PC-9 (cell line): ENCODE data around the gene RNASEL. TPM values are rescaled to one million over a fixed set of nuclear protein-coding genes. Genes with fewer than 3 reads are reported as not detected.

Experiments used
- BruUV-seq: library from RNA; stranded (reverse); fragments of 400-500 nt; replicated peaks from 2 replicates; lab custom pipeline; 2021; lab: Mats Ljungman, UMichigan
- CTCF ChIA-PET: fragments of 300-600 bp; sonication (Branson Sonifier 250); formaldehyde crosslinking; loops from one replicate; lab custom pipeline; 2022; ENCODE audit warnings: antibody characterized with exemption; lab: Charles Lee
- POLR2A ChIA-PET: fragments of 300-600 bp; sonication (Branson Sonifier 250); formaldehyde crosslinking; loops from one replicate; lab custom pipeline; 2022; ENCODE audit warnings: antibody characterized with exemption; ENCODE audit not compliant: unreplicated experiment; lab: Charles Lee
- DNase-seq, 2 experiments: peaks; one replicate each; pipeline versions ENCODE4 v3.0.0 to v3.0.0-alpha.2; 2015 to 2022; ENCODE audit warnings: mixed read lengths in 1 of 2
- H2AFZ ChIP-seq: fragments of 200-600 bp; sonication (generic); 2 replicates; pipeline ENCODE4 v1.8.1; 2017; ENCODE audit warnings: antibody characterized with exemption
- H3F3A ChIP-seq: fragments of 200-600 bp; sonication (generic); 2 replicates; pipeline ENCODE4 v1.8.1; 2017; ENCODE audit warnings: antibody characterized with exemption, mild to moderate bottlenecking, low read depth; ENCODE audit not compliant: insufficient read depth
- H3K27ac ChIP-seq: fragments of 200-600 bp; sonication (generic); 2 replicates; pipeline ENCODE4 v1.6.1; 2016; ENCODE audit warnings: mixed run types
- H3K27me3 ChIP-seq: fragments of 200-600 bp; sonication (generic); 2 replicates; pipeline ENCODE4 v1.6.1; 2016; ENCODE audit warnings: low read depth, mixed run types; ENCODE audit not compliant: insufficient read depth
- H3K36me3 ChIP-seq: fragments of 200-600 bp; sonication (generic); 2 replicates; pipeline ENCODE4 v1.6.1; 2016; ENCODE audit warnings: low read depth, mixed run types
- H3K4me1 ChIP-seq: fragments of 200-600 bp; sonication (generic); replicated peaks from 2 replicates; pipeline ENCODE4 v1.6.1; 2016; ENCODE audit warnings: mixed run types; ENCODE audit not compliant: insufficient read depth
- H3K4me2 ChIP-seq: fragments of 200-600 bp; sonication (generic); 2 replicates; pipeline ENCODE4 v1.6.1; 2017; ENCODE audit warnings: mixed run types
- H3K4me3 ChIP-seq: fragments of 200-600 bp; sonication (generic); 2 replicates; pipeline ENCODE4 v1.6.1; 2016; ENCODE audit warnings: mixed run types
- H3K79me2 ChIP-seq: fragments of 200-600 bp; sonication (generic); 2 replicates; pipeline ENCODE4 v1.6.1; 2017; ENCODE audit warnings: low read depth, mixed run types
- H3K9me2 ChIP-seq: fragments of 200-600 bp; sonication (generic); 2 replicates; pipeline ENCODE4 v1.8.1; 2017; ENCODE audit warnings: mild to moderate bottlenecking; ENCODE audit not compliant: insufficient read depth
- H3K9me3 ChIP-seq: fragments of 200-600 bp; sonication (generic); 2 replicates; pipeline ENCODE4 v1.8.1; 2016; ENCODE audit warnings: low read depth; ENCODE audit not compliant: insufficient read depth
- H4K20me1 ChIP-seq: fragments of 200-600 bp; sonication (generic); 2 replicates; pipeline ENCODE4 v1.8.1; 2017; ENCODE audit not compliant: insufficient read depth
- EZH2 ChIP-seq: fragments of 200-600 bp; sonication (generic); IDR thresholded peaks from 2 replicates; pipeline ENCODE4 v1.8.0; 2017; ENCODE audit warnings: antibody characterized with exemption, low read depth
- intact Hi-C: fragments of 100-400 bp; cut with micrococcal nuclease; formaldehyde crosslinking; loops from one replicate; pipeline ENCODE4 v1.10.0; 2022; ENCODE audit not compliant: unreplicated experiment
- total RNA-seq: library from RNA; stranded (reverse); gene quantifications from 2 replicates; pipeline ENCODE4 v1.2.3, GENCODE V29; 2021
- TF ChIP-seq, protein P1 (sequence below): fragments of 200-600 bp; sonication (generic); conservative IDR thresholded peaks from 2 replicates; pipeline ENCODE4 v1.6.1; 2017; ENCODE audit warnings: mixed run types, antibody characterized with exemption, mild to moderate bottlenecking, moderate library complexity

The RNASEL gene
- total RNA-seq, 1 experiment from 2014 or later = 6.3 TPM

DNA sequence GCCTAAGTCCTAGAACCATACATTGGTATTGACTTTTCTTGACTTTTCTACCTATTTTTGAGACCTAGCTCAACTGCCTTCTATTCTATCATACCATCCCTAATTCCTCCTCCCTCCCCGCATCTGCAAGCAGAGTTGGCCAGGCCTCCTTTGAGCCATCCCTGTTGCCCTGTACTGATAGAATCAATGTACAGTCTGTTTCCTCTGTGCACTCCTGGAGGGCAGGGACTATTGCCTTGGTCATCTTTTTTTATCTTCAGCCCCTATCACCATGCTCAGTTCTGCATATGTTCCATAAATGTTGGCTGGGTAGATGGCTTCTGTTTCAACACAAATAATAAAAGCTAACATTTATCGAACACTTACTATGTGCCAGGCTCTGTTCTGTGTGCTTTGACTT, 19.2 kb upstream of the RNASEL start:
- intact Hi-C loops = no loop called here
- H3K36me3 ChIP-seq = no peaks in the 10 kb centered on the region
- no peak overlapping the region for H3K27ac ChIP-seq
- H3K4me3 ChIP-seq = no peak overlapping the region
- POLR2A ChIA-PET = no interaction called here
- H3F3A ChIP-seq = no peaks in the 10 kb centered on the region
- no peaks in the 10 kb centered on the region for H3K27me3 ChIP-seq
- no peak overlapping the region for H2AFZ ChIP-seq
- H3K9me2 ChIP-seq = no peaks in the 10 kb centered on the region
- no peaks in the 10 kb centered on the region for H3K79me2 ChIP-seq
- CTCF ChIA-PET = no interaction called here
- no peaks in the 10 kb centered on the region for H4K20me1 ChIP-seq
- TF ChIP-seq, protein P1, sequence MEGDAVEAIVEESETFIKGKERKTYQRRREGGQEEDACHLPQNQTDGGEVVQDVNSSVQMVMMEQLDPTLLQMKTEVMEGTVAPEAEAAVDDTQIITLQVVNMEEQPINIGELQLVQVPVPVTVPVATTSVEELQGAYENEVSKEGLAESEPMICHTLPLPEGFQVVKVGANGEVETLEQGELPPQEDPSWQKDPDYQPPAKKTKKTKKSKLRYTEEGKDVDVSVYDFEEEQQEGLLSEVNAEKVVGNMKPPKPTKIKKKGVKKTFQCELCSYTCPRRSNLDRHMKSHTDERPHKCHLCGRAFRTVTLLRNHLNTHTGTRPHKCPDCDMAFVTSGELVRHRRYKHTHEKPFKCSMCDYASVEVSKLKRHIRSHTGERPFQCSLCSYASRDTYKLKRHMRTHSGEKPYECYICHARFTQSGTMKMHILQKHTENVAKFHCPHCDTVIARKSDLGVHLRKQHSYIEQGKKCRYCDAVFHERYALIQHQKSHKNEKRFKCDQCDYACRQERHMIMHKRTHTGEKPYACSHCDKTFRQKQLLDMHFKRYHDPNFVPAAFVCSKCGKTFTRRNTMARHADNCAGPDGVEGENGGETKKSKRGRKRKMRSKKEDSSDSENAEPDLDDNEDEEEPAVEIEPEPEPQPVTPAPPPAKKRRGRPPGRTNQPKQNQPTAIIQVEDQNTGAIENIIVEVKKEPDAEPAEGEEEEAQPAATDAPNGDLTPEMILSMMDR = no peak
- TF ChIP-seq EZH2 = no peak
- H3K9me3 ChIP-seq = no peaks in the 10 kb centered on the region
- no TSS peak for BruUV-seq
- H3K4me2 ChIP-seq = no peak overlapping the region
- peaks cover 9% of the 10 kb centered on the region for H3K4me1 ChIP-seq
- no peak for DNase-seq

DNA sequence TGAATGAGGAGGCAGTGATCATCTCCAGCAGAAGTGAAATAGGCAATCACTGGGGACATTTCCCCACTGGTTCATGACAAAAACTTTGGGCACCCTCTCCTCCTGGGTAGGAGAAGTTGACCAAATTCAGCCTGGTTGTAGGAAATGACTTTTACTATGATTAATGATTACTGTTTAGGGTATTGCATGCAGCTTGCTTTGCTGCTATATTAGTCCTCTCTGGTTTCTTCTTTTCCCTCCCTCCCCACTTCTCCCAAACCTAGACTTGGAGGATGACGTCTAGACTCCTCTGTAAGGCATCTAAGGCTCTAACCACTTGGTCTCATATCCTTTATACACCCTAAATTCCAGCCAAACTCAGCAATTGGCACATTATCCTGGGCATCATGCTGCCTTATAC, 18.5 kb upstream of the RNASEL start:
- Histone ChIP-seq H3K79me2 (no peaks in the 10 kb centered on the region), H2AFZ (no peak overlapping the region), H3K36me3 (no peaks in the 10 kb centered on the region), H4K20me1 (no peaks in the 10 kb centered on the region), H3F3A (no peaks in the 10 kb centered on the region), H3K9me2 (no peaks in the 10 kb centered on the region), H3K27me3 (no peaks in the 10 kb centered on the region), H3K27ac (no peak overlapping the region), H3K9me3 (no peaks in the 10 kb centered on the region), H3K4me2 (no peak overlapping the region), H3K4me1 (peaks cover 15% of the 10 kb centered on the region), H3K4me3 (no peak overlapping the region)
- no peak for DNase-seq
- intact Hi-C loops = no loop called here
- BruUV-seq = no TSS peak
- TF ChIP-seq EZH2 = no peak
- TF ChIP-seq, protein P1 = no peak
- POLR2A ChIA-PET = no interaction called here
- CTCF ChIA-PET = no interaction called here

DNA sequence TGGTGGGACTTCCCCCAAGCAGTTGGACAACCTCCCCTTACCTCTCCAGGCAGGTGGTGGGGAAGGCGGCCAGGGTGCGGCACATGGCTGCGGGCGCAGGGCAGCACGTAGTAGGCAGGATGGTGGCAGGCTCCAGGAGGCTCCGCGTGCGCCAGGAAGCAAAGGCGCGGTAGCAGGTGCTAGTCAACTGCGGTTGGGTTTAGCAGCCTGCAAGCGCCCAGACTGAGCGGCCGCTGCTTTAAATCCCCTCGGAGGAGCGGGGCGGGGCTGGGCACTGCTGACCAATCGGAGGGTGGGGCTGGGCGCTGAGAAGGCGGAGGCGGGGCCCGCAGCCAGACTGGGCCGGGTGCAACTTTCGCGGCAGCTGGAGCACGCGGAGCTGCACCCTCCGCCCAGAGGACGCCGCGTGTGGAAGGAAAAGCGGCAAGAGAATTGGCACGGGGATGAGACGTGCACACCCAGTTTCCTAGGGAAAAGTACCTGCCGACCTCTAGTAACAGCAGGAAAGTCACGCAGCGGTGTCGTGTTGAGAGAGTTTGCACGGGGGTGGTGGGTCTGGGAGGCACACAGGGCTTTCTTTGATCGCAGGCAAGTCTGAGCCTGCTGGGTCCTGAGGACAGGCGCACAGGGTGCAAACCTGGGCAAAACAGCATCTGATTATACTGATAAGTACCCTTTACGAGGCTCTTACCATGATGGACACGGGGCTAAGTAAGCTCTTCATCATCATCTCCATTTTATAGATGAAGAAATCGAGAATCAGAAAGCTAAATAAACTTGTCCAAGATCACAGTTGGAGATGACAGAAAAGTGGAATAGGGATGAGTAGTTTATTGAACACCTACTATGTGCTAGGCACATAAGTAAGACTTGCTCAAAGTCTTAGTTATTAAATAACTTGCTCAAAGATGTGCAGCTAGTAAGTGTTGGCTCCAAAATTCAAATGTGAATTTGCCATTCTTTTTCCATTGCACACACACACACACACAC, 15.4 kb upstream of the RNASEL start, which contains the start of gene RGS16:
Gene RGS16, minus strand, starts transcription at position 215 of the 990 bp plus-strand sequence. Its CDS starts 130 bp downstream, at position 85.
- Histone ChIP-seq H3K4me3 (peak within 1 kb of the TSS; percentile 69), H3K27me3 (no peaks in the 10 kb centered on the region), H4K20me1 (no peaks in the 10 kb centered on the region), H3K79me2 (no peaks in the 10 kb centered on the region), H3K9me3 (no peaks in the 10 kb centered on the region), H3K36me3 (no peaks in the 10 kb centered on the region), H3K4me2 (peak within 1 kb of the TSS; percentile 93), H3K9me2 (no peaks in the 10 kb centered on the region), H2AFZ (peak within 1 kb of the TSS; percentile 91), H3K27ac (no peak within 1 kb of the TSS), H3K4me1 (peaks cover 15% of the 10 kb centered on the region), H3F3A (no peaks in the 10 kb centered on the region)
- no TSS peak for BruUV-seq
- POLR2A ChIA-PET = interaction anchor here (1.0 kb wide), 1 partner anchor 180 kb away, joined by 3 read pairs; no protein-coding TSS in a partner anchor
- TF ChIP-seq, protein P1 = no peak
- TF ChIP-seq EZH2 = no peak
- DNase-seq = peak; percentile 62 to 80
- CTCF ChIA-PET = interaction anchor here (0.6 to 1.0 kb wide), 4 partner anchors 178 to 887 kb away, joined by 3 to 6 read pairs (median 3); no protein-coding TSS in a partner anchor
- intact Hi-C loops = loop anchor here (5.0 kb wide), 2 partner anchors 233 to 1018 kb away; partner anchors contain the start of gene DHX9
